ENCODE measurements around the gene POM121C.
"Not testable (repeated sequence)": the region's sequence is repeated elsewhere in the genome, so short reads cannot be mapped to it uniquely, and the experiment has no call there.

The POM121C gene

GRCh38 chr7:75374519-75375317 lies 111.4 kb downstream of the POM121C start:
- DNase-seq: not testable (repeated sequence)

DNA sequence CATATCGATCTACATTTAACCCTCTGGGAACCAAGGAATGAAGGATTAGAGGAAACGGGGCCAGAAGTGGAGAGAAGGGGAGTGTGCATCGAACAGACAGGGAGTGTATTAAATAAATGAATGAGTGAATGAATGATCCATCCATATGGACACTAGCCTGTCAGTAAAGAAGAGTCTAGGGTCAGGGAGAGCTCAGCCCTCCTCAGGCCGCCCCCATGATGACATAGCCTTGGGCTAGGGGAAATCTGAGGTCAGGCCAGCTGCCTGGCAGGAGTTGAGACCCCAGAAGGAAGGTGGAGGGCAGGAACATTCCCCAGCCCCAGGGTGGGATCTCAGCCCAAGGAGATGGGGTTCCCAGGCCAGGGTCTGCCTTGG lies 112.0 kb downstream of the POM121C start:
- DNase-seq: not testable (repeated sequence)

- not testable (repeated sequence) for DNase-seq
These were observed 118.8 kb downstream of the POM121C start for GRCh38 chr7:75367313-75367712.
